H1 (cell line): Measurements from ENCODE around the gene RNF38. TPM values are rescaled to one million over a fixed set of nuclear protein-coding genes. Genes with fewer than 3 reads are reported as not detected.

ENCODE experiments used
- CTCF ChIA-PET: fragments of 300-600 bp; sonication (Branson Sonifier 250); formaldehyde crosslinking; loops from one replicate; lab custom pipeline; 2021; ENCODE audit not compliant: partially characterized antibody; lab: Charles Lee
- POLR2A ChIA-PET: fragments of 300-600 bp; sonication (Branson Sonifier 250); formaldehyde crosslinking; loops from one replicate; lab custom pipeline; 2021; ENCODE audit warnings: inconsistent platforms; ENCODE audit not compliant: partially characterized antibody; lab: Charles Lee
- DNase-seq, 2 experiments: peaks; one replicate each; pipeline versions ENCODE4 v3.0.0 to v3.0.0-alpha.2; 2010 to 2022; ENCODE audit warnings: low spot score in 2 of 2, low read depth in 1 of 2, mixed read lengths in 1 of 2
- FAIRE-seq: peaks from 2 replicates; lab custom pipeline; 2011; peaks lifted over from hg19 to GRCh38; lab: Jason Lieb, UNC
- H2AFZ ChIP-seq: 2 replicates; pipeline ENCODE4 v1.8.1; 2012; ENCODE audit warnings: low read length, inconsistent platforms
- H2AK5ac ChIP-seq: 2 replicates; pipeline ENCODE4 v1.6.1; 2013; ENCODE audit warnings: low read depth, low read length
- H2BK120ac ChIP-seq: replicated peaks from 2 replicates; pipeline ENCODE3; 2013; ENCODE audit warnings: low read depth, low read length, inconsistent platforms
- H2BK12ac ChIP-seq: 2 replicates; pipeline ENCODE4 v1.6.1; 2013; ENCODE audit warnings: low read depth, low read length
- H2BK15ac ChIP-seq: 2 replicates; pipeline ENCODE4 v1.6.1; 2013; ENCODE audit warnings: low read length
- H2BK20ac ChIP-seq: 2 replicates; pipeline ENCODE4 v1.6.1; 2013; ENCODE audit warnings: low read length
- H2BK5ac ChIP-seq: 2 replicates; pipeline ENCODE4 v1.6.1; 2013; ENCODE audit warnings: low read depth, low read length
- H3K14ac ChIP-seq: 2 replicates; pipeline ENCODE4 v1.6.1; 2013; ENCODE audit warnings: inconsistent platforms; ENCODE audit not compliant: insufficient read length
- H3K18ac ChIP-seq: 2 replicates; pipeline ENCODE4 v1.6.1; 2013; ENCODE audit warnings: low read length; ENCODE audit errors: extremely low read depth
- H3K23ac ChIP-seq: 2 replicates; pipeline ENCODE4 v1.6.1; 2013; ENCODE audit warnings: inconsistent platforms; ENCODE audit not compliant: insufficient read length
- H3K23me2 ChIP-seq: 2 replicates; pipeline ENCODE4 v1.6.1; 2013; ENCODE audit warnings: low read depth, low read length
- H3K27ac ChIP-seq: 2 replicates; pipeline ENCODE4 v1.6.1; 2011; ENCODE audit warnings: low read depth, low read length, inconsistent platforms
- H3K27me3 ChIP-seq, 4 experiments: replicated peaks in 1 of 4; 1 replicate in 1 of 4; 2 replicates in 3 of 4; pipeline versions ENCODE4 v1.6.1 to v1.8.1; 2011 to 2013; ENCODE audit warnings: low read length in 3 of 4, mild to moderate bottlenecking in 3 of 4, inconsistent platforms in 2 of 4, mixed read lengths in 2 of 4, moderate library complexity in 1 of 4; ENCODE audit not compliant: control insufficient read depth in 3 of 4, insufficient read depth in 3 of 4; ENCODE audit errors: extremely low read depth in 1 of 4
- H3K36me3 ChIP-seq, 4 experiments: 2 replicates each; pipeline versions ENCODE4 v1.6.1 to v1.8.1; 2011 to 2013; ENCODE audit warnings: mild to moderate bottlenecking in 4 of 4, low read length in 3 of 4, moderate library complexity in 2 of 4, control low read depth in 1 of 4, inconsistent platforms in 1 of 4; ENCODE audit not compliant: insufficient read depth in 4 of 4, control insufficient read depth in 2 of 4
- H3K4ac ChIP-seq: replicated peaks from 2 replicates; pipeline ENCODE3; 2013; ENCODE audit warnings: low read length, low read depth, mixed read lengths, inconsistent platforms; ENCODE audit not compliant: insufficient read length
- H3K4me1 ChIP-seq, 4 experiments: replicated peaks in 1 of 4; 1 replicate in 1 of 4; 2 replicates in 3 of 4; pipeline versions ENCODE4 v1.6.1 to v1.8.1; 2011 to 2013; ENCODE audit warnings: low read length in 3 of 4, inconsistent platforms in 2 of 4, mixed read lengths in 1 of 4; ENCODE audit not compliant: insufficient read depth in 4 of 4, control insufficient read depth in 3 of 4
- H3K4me2 ChIP-seq, 2 experiments: 2 replicates each; pipeline versions ENCODE4 v1.6.1 to v1.8.1; 2011 to 2013; ENCODE audit warnings: low read depth in 2 of 2, low read length in 2 of 2, control low read depth in 1 of 2, inconsistent platforms in 1 of 2, mild to moderate bottlenecking in 1 of 2; ENCODE audit not compliant: insufficient read depth in 1 of 2
- H3K4me3 ChIP-seq, 4 experiments: fragments of 200-600, 300-600 bp in 1 of 4; sonication (generic), shearing (Covaris generic), sonication (Bioruptor Twin) in 1 of 4; 2 replicates each; pipeline versions ENCODE4 v1.5.1 to v1.8.1; 2011 to 2016; ENCODE audit warnings: low read length in 4 of 4, low read depth in 3 of 4, control low read depth in 2 of 4, inconsistent platforms in 2 of 4, mild to moderate bottlenecking in 2 of 4, mixed read lengths in 1 of 4, moderate library complexity in 1 of 4; ENCODE audit not compliant: insufficient read depth in 2 of 4; ENCODE audit errors: extremely low read depth in 1 of 4
- H3K56ac ChIP-seq: replicated peaks from 2 replicates; pipeline ENCODE3; 2013; ENCODE audit warnings: low read depth, mild to moderate bottlenecking, mixed read lengths, low read length, inconsistent platforms; ENCODE audit not compliant: insufficient read length
- H3K79me1 ChIP-seq: 2 replicates; pipeline ENCODE4 v1.6.1; 2013; ENCODE audit warnings: low read depth, low read length, control low read depth
- H3K79me2 ChIP-seq, 2 experiments: 2 replicates each; pipeline versions ENCODE4 v1.6.1 to v1.8.1; 2012 to 2013; ENCODE audit warnings: low read length in 2 of 2, mild to moderate bottlenecking in 2 of 2, inconsistent platforms in 1 of 2; ENCODE audit not compliant: insufficient read depth in 2 of 2, control insufficient read depth in 1 of 2
- H3K9ac ChIP-seq, 4 experiments: replicated peaks in 1 of 4; 1 replicate in 1 of 4; 2 replicates in 3 of 4; pipeline versions ENCODE4 v1.6.1 to v1.8.1; 2011 to 2013; ENCODE audit warnings: low read depth in 3 of 4, low read length in 3 of 4, control low read depth in 2 of 4, mild to moderate bottlenecking in 2 of 4, moderate library complexity in 2 of 4, inconsistent platforms in 1 of 4; ENCODE audit errors: extremely low read depth in 1 of 4
- H3K9me3 ChIP-seq, 2 experiments: 2 replicates each; pipeline versions ENCODE4 v1.6.1 to v1.8.1; 2012 to 2013; ENCODE audit warnings: mild to moderate bottlenecking in 2 of 2, moderate library complexity in 2 of 2, control low read depth in 1 of 2, inconsistent platforms in 1 of 2, low read depth in 1 of 2, low read length in 1 of 2, mixed read lengths in 1 of 2; ENCODE audit not compliant: insufficient read depth in 2 of 2
- H4K20me1 ChIP-seq, 2 experiments: replicated peaks in 1 of 2; 2 replicates each; pipeline versions ENCODE3 to v1.8.1; 2011 to 2013; ENCODE audit warnings: inconsistent platforms in 2 of 2, low read length in 2 of 2, mild to moderate bottlenecking in 1 of 2; ENCODE audit not compliant: insufficient read depth in 2 of 2, control insufficient read depth in 1 of 2
- H4K5ac ChIP-seq: 2 replicates; pipeline ENCODE4 v1.6.1; 2013; ENCODE audit warnings: low read length, low read depth, mixed read lengths, inconsistent platforms; ENCODE audit not compliant: insufficient read length
- H4K8ac ChIP-seq: 2 replicates; pipeline ENCODE4 v1.8.0; 2013; ENCODE audit warnings: mild to moderate bottlenecking, moderate library complexity, low read length, inconsistent platforms; ENCODE audit not compliant: insufficient read depth; ENCODE audit errors: extremely low read depth
- H4K91ac ChIP-seq: replicated peaks from 2 replicates; pipeline ENCODE3; 2013; ENCODE audit warnings: low read length, mixed read lengths, inconsistent platforms; ENCODE audit not compliant: insufficient read length
- ATF2 ChIP-seq: IDR thresholded peaks from 2 replicates; pipeline ENCODE4 v1.6.1; 2012; ENCODE audit warnings: low read length, inconsistent platforms
- BCL11A ChIP-seq, 2 experiments: IDR thresholded peaks; one replicate each; pipeline ENCODE4 v1.6.1; 2011; ENCODE audit warnings: low read depth in 2 of 2, low read length in 2 of 2, mild to moderate bottlenecking in 2 of 2
- CTBP2 ChIP-seq: IDR thresholded peaks from 2 replicates; pipeline ENCODE4 v1.7.0; 2011; ENCODE audit warnings: borderline replicate concordance, mild to moderate bottlenecking, moderate library complexity, mixed read lengths, low read length; ENCODE audit not compliant: insufficient read depth, insufficient read length
- EP300 ChIP-seq, 2 experiments: IDR thresholded peaks; 1 replicate in 1 of 2; 2 replicates in 1 of 2; pipeline ENCODE4 v1.6.1; 2011 to 2012; ENCODE audit warnings: low read depth in 2 of 2, low read length in 2 of 2, mild to moderate bottlenecking in 2 of 2, borderline replicate concordance in 1 of 2, inconsistent platforms in 1 of 2, moderate library complexity in 1 of 2
- JUND ChIP-seq: IDR thresholded peaks from 2 replicates; pipeline ENCODE4 v1.6.1; 2011; ENCODE audit warnings: mild to moderate bottlenecking, improper control_type of control experiment, low read length
- SAP30 ChIP-seq: fragments of 300-600 bp; sonication (generic); IDR thresholded peaks from 2 replicates; pipeline ENCODE4 v1.7.1; 2012; ENCODE audit warnings: low read length, moderate library complexity, mild to moderate bottlenecking, inconsistent platforms; ENCODE audit not compliant: insufficient read depth, insufficient replicate concordance
- TEAD4 ChIP-seq: IDR thresholded peaks from 2 replicates; pipeline ENCODE4 v1.6.1; 2012; ENCODE audit warnings: low read depth, low read length, inconsistent platforms, mixed read lengths
- ZNF274 ChIP-seq: IDR thresholded peaks from 2 replicates; pipeline ENCODE4 v1.7.0; 2012; ENCODE audit warnings: low read length, borderline replicate concordance; ENCODE audit errors: extremely low read depth
- WGBS, 2 experiments: shearing (Covaris generic) in 1 of 2; methylation state at CpG; one replicate each; pipeline versions ENCODE4 v1.1.6 to v1.1.7; 2013 to 2015; ENCODE audit warnings: low lambda C conversion rate in 2 of 2, mixed read lengths in 2 of 2, inconsistent platforms in 1 of 2, low coverage in 1 of 2, missing lambda C conversion rate in 1 of 2; ENCODE audit not compliant: insufficient replicate concordance in 2 of 2, insufficient coverage in 1 of 2, insufficient read length in 1 of 2; ENCODE audit errors: extremely low coverage in 1 of 2, missing lambda C conversion rate in 1 of 2; 5-methylcytosine and 5-hydroxymethylcytosine counted together
- polyA plus RNA-seq, 7 experiments: library from polyadenylated mRNA; depleted of rRNA in 3 of 7; stranded (reverse) in 5 of 7; unstranded in 2 of 7; fragments of >200 nt in 5 of 7; fragments of 200-250 nt in 2 of 7; gene quantifications; 1 replicate in 5 of 7; 2 replicates in 1 of 7; 4 replicates in 1 of 7; pipeline versions ENCODE4 v1.2.1 to v1.2.3, GENCODE V29; 2011 to 2013; ENCODE audit warnings: missing spikeins in 2 of 7, mixed read lengths in 2 of 7
- total RNA-seq: library from RNA; stranded (reverse); fragmentation: NEBNext Ultra II Directional; extraction: Animal tissue kit (Norgen Biotek cat#: 25700); gene quantifications from 2 replicates; pipeline ENCODE4 v1.2.1, GENCODE V29; 2021

Gene RNF38
- total and polyA plus RNA-seq, 2 of the 8 experiments (the other 6 are each of a cell fraction or from before 2014, with no cell fraction given) = 54.9 to 60.9 TPM

- ChIA-PET CTCF (interaction anchor here (1.0 to 2.8 kb wide), 10 partner anchors 9 to 345 kb away, joined by 3 to 16 read pairs (median 4); no protein-coding TSS in a partner anchor), POLR2A (interaction anchor here (1.0 to 1.1 kb wide), 2 partner anchors 10 to 16 kb away, joined by 3 to 4 read pairs; no protein-coding TSS in a partner anchor)
- H3K79me2 ChIP-seq = no peaks in the 10 kb centered on the region
- no peak overlapping the region for H3K4me2 ChIP-seq
- H3K27ac ChIP-seq = no peak overlapping the region
- no peak overlapping the region for H4K8ac ChIP-seq
- H4K5ac ChIP-seq = no peak overlapping the region
- no peaks in the 10 kb centered on the region for H3K4me1 ChIP-seq
- H2BK5ac ChIP-seq = no peak overlapping the region
- no peak overlapping the region for H3K14ac ChIP-seq
- FAIRE-seq (peak; percentile 57), DNase-seq (peak in 1 of 2 experiments; percentile 13)
- no peak overlapping the region for H2BK20ac ChIP-seq
- H2AFZ ChIP-seq = no peak overlapping the region
- no peaks in the 10 kb centered on the region for H3K23me2 ChIP-seq
- no peak overlapping the region for H2BK12ac ChIP-seq
- H3K27me3 ChIP-seq = no peaks in the 10 kb centered on the region
- H3K4me3 ChIP-seq = no peak overlapping the region
- H2AK5ac ChIP-seq = no peak overlapping the region
- H2BK120ac ChIP-seq = no peak overlapping the region
- H3K23ac ChIP-seq = no peak overlapping the region
- H3K36me3 ChIP-seq = peaks cover 17 to 78% (median 52%) of the 10 kb centered on the region in 4 experiments
- WGBS, 2 experiments = 88 to 100% methylated on average over 1 to 6 of the region's 6 CpGs
- no peak overlapping the region for H3K4ac ChIP-seq
- no peak overlapping the region for H3K18ac ChIP-seq
- no peak overlapping the region for H3K9ac ChIP-seq
- no peak overlapping the region for H2BK15ac ChIP-seq
- no peak overlapping the region for H3K56ac ChIP-seq
- H4K91ac ChIP-seq = no peak overlapping the region
- no peaks in the 10 kb centered on the region for H4K20me1 ChIP-seq
- no peaks in the 10 kb centered on the region; the same call in 1 of the 2 replicates for H3K79me1 ChIP-seq
- no peaks in the 10 kb centered on the region for H3K9me3 ChIP-seq
- TF ChIP-seq JUND = no peak
- TF ChIP-seq ZNF274 = no peak
- no peak for TF ChIP-seq EP300 (IDR thresholded peaks at IDR 0.05; ENCODE audit: borderline replicate concordance in 1 of 2, low read depth in 2 of 2, low read length in 2 of 2)
- TF ChIP-seq BCL11A (IDR thresholded peaks at IDR 0.05; ENCODE audit: low read depth in 2 of 2, low read length in 2 of 2) = no peak
- TF ChIP-seq TEAD4 = peak; percentile 67; the same call in 1 of the 2 replicates
- TF ChIP-seq SAP30 = no peak
- no peak for TF ChIP-seq CTBP2
- no peak for TF ChIP-seq ATF2
Measured at GRCh38 chr9:36345103-36345846, 54.8 kb downstream of the RNF38 start.
